Ammon's horn (tissue), 1 donor: Measurements from ENCODE around the gene CCDC88A.
A peak's percentile ranks its signal among the peaks of the same experiment; 100 is the strongest.

Experiments
- DNase-seq: peaks from one replicate; pipeline ENCODE4 v3.0.0-alpha.2; 2016; ENCODE audit warnings: low spot score

The CCDC88A gene

GRCh38 chr2:55422876-55423665 is 3.4 kb upstream of the CCDC88A start:
- no peak for DNase-seq

- no peak for DNase-seq
Measured at GRCh38 chr2:55421326-55421725, 1.7 kb upstream of the CCDC88A start.

GRCh38 chr2:55420871-55421270 is 1.2 kb upstream of the CCDC88A start:
- DNase-seq, result no peak

- no peak for DNase-seq
Measured at GRCh38 chr2:55420439-55420725, 726 bp upstream of the CCDC88A start.

- DNase-seq, result peak; percentile 43
Measured at GRCh38 chr2:55419233-55419678, 400 bp downstream of the CCDC88A start.

- peak; percentile 32 for DNase-seq
Measured at GRCh38 chr2:55418512-55419232, 984 bp downstream of the CCDC88A start.

GRCh38 chr2:55418072-55418471 is 1.6 kb downstream of the CCDC88A start:
- no peak for DNase-seq

- DNase-seq, result no peak
Measured at GRCh38 chr2:55416786-55417568, 2.7 kb downstream of the CCDC88A start.

GRCh38 chr2:55415300-55415699 is 4.4 kb downstream of the CCDC88A start:
- no peak for DNase-seq

- peak; percentile 59 for DNase-seq
Measured at GRCh38 chr2:55408918-55409868, 10.5 kb downstream of the CCDC88A start.

GRCh38 chr2:55408098-55408882 is 11.4 kb downstream of the CCDC88A start:
- DNase-seq, result no peak

GRCh38 chr2:55405116-55405515 is 14.5 kb downstream of the CCDC88A start:
- DNase-seq, result no peak

- peak; percentile 74 for DNase-seq
Measured at GRCh38 chr2:55403256-55403998, 16.2 kb downstream of the CCDC88A start.

GRCh38 chr2:55401124-55401523 is 18.5 kb downstream of the CCDC88A start:
- no peak for DNase-seq

- DNase-seq, result no peak
Measured at GRCh38 chr2:55400332-55400731, 19.3 kb downstream of the CCDC88A start.

- no peak for DNase-seq
Measured at GRCh38 chr2:55399815-55400214, 19.8 kb downstream of the CCDC88A start.

GRCh38 chr2:55395724-55396605 is 23.7 kb downstream of the CCDC88A start:
- no peak for DNase-seq

GRCh38 chr2:55391615-55392242 is 27.9 kb downstream of the CCDC88A start:
- DNase-seq, result no peak

GRCh38 chr2:55391155-55391554 is 28.5 kb downstream of the CCDC88A start:
- no peak for DNase-seq
